Lung (tissue), 12 donors: Measurements from ENCODE around the gene INSC. TPM values are rescaled to one million over a fixed set of nuclear protein-coding genes. Genes with fewer than 3 reads are reported as not detected.

ENCODE experiments used
- ATAC-seq: fragments of 200-7000 bp; cut with Tn5 transposase; one replicate; pipeline ENCODE4 v1.9.1; 2020; ENCODE audit warnings: moderate number of reproducible peaks; ENCODE audit not compliant: insufficient read depth, low FRiP score
- DNase-seq, 3 donors: peaks; one replicate each; pipeline ENCODE4 v3.0.0-alpha.2; 2013 to 2017
- H3K27ac ChIP-seq, 2 donors: one replicate each; pipeline ENCODE4 v1.5.1; 2013; ENCODE audit warnings: mild to moderate bottlenecking in 2 of 2, moderate library complexity in 2 of 2, control low read depth in 1 of 2, inconsistent platforms in 1 of 2, low read depth in 1 of 2, low read length in 1 of 2
- H3K27me3 ChIP-seq, 3 donors: one replicate each; pipeline ENCODE4 v1.5.1; 2013; ENCODE audit warnings: low read length in 2 of 3; ENCODE audit not compliant: control insufficient read depth in 3 of 3, insufficient read depth in 3 of 3
- H3K36me3 ChIP-seq, 4 donors: one replicate each; pipeline ENCODE4 v1.5.1; 2013; ENCODE audit warnings: low read length in 4 of 4, mild to moderate bottlenecking in 1 of 4, moderate library complexity in 1 of 4; ENCODE audit not compliant: control insufficient read depth in 4 of 4, insufficient read depth in 4 of 4
- H3K4me1 ChIP-seq, 5 donors: one replicate each; pipeline ENCODE4 v1.5.1; 2013; ENCODE audit warnings: low read length in 5 of 5, mild to moderate bottlenecking in 2 of 5, moderate library complexity in 1 of 5; ENCODE audit not compliant: control insufficient read depth in 5 of 5, insufficient read depth in 5 of 5
- H3K4me3 ChIP-seq: one replicate; pipeline ENCODE4 v1.5.1; 2013; ENCODE audit warnings: mild to moderate bottlenecking, control low read depth, moderate library complexity
- H3K9ac ChIP-seq, 2 donors: one replicate each; pipeline ENCODE4 v1.5.1; 2013; ENCODE audit warnings: low read length in 2 of 2, control low read depth in 1 of 2; ENCODE audit not compliant: insufficient read depth in 1 of 2
- H3K9me3 ChIP-seq, 4 donors: one replicate each; pipeline ENCODE4 v1.5.1; 2013; ENCODE audit warnings: low read length in 3 of 4, mild to moderate bottlenecking in 1 of 4, moderate library complexity in 1 of 4; ENCODE audit not compliant: control insufficient read depth in 4 of 4, insufficient read depth in 3 of 4
- CTCF ChIP-seq: IDR thresholded peaks from 2 replicates; pipeline ENCODE4 v1.5.1; 2012; ENCODE audit warnings: mild to moderate bottlenecking; ENCODE audit errors: control extremely low read depth, extremely low read depth
- WGBS, 2 donors: extraction: QIAGEN DNeasy Blood & Tissue Kit; methylation state at CpG; one replicate each; pipeline ENCODE4 v1.1.7; 2013; 5-methylcytosine and 5-hydroxymethylcytosine counted together
- polyA plus RNA-seq, 2 donors: library from polyadenylated mRNA; stranded (reverse); fragments of 200-250 nt; gene quantifications; one replicate each; pipeline ENCODE4 v1.2.1, GENCODE V29; 2013
- total RNA-seq, 2 donors: library from RNA; depleted of rRNA in 1 of 2; stranded (reverse); fragments of >200 nt in 1 of 2; gene quantifications; one replicate each; pipeline ENCODE4 v1.2.1, GENCODE V29; 2014 to 2021
- donor health status: control.
- donor health status: control.
- donor health status: Bipolar disorder and iron deficiency.
- donor health status: healthy.
- donor health status: DM: yes; HTN: yes; CAD: no.

Gene INSC
- total and polyA plus RNA-seq, 4 donors: 0.49 to 0.91 (median 0.73) TPM

- ATAC-seq: no peak
- TF ChIP-seq CTCF: no peak
- 73 to 88% methylated on average over 3 of the region's 3 CpGs for WGBS, 2 donors
- H3K9me3 ChIP-seq: peaks cover 0 to 5% (median 0%) of the 10 kb centered on the region in 4 donors
- no peak for DNase-seq
- H3K27me3 ChIP-seq: no peaks in the 10 kb centered on the region
- H3K36me3 ChIP-seq: no peaks in the 10 kb centered on the region
- H3K27ac ChIP-seq: no peak overlapping the region
- H3K4me1 ChIP-seq: peaks cover 0 to under 1% (median 0%) of the 10 kb centered on the region in 5 donors
- no peak overlapping the region for H3K4me3 ChIP-seq
- no peak overlapping the region for H3K9ac ChIP-seq
These were observed 75.1 kb downstream of the INSC start for GRCh38 chr11:15189641-15190365.

- DNase-seq (no peak), ATAC-seq (no peak)
- peaks cover 0 to 5% (median 0%) of the 10 kb centered on the region in 4 donors for H3K9me3 ChIP-seq
- no peaks in the 10 kb centered on the region for H3K36me3 ChIP-seq
- H3K9ac ChIP-seq: no peak overlapping the region
- 91 to 93% methylated on average over 2 of the region's 3 CpGs for WGBS, 2 donors
- H3K27me3 ChIP-seq: no peaks in the 10 kb centered on the region
- no peak for TF ChIP-seq CTCF
- no peak overlapping the region for H3K4me3 ChIP-seq
- no peak overlapping the region for H3K27ac ChIP-seq
- H3K4me1 ChIP-seq: peaks cover 0 to 8% (median 0%) of the 10 kb centered on the region in 5 donors
These were observed 75.9 kb downstream of the INSC start for GRCh38 chr11:15190611-15191010.

- H3K36me3 ChIP-seq: no peaks in the 10 kb centered on the region
- no peak overlapping the region for H3K4me3 ChIP-seq
- H3K9ac ChIP-seq: no peak overlapping the region
- no peaks in the 10 kb centered on the region for H3K27me3 ChIP-seq
- peaks cover 0 to 9% (median 0%) of the 10 kb centered on the region in 5 donors for H3K4me1 ChIP-seq
- no peak overlapping the region for H3K27ac ChIP-seq
- DNase-seq (no peak), ATAC-seq (no peak)
- peaks cover 0 to 5% (median 0%) of the 10 kb centered on the region in 4 donors for H3K9me3 ChIP-seq
- no peak for TF ChIP-seq CTCF
- WGBS, 2 donors: 0 to 73% methylated on average over 1 of the region's 1 CpG
These were observed 77.4 kb downstream of the INSC start for GRCh38 chr11:15192005-15192556.
